OCI-LY3 (cell line): ENCODE data around the gene ACER2.

Experiments
- H2AFZ ChIP-seq: fragments of 200-600, 300-600 bp; shearing (Covaris generic); 2 replicates; pipeline ENCODE4 v1.6.0; 2014; ENCODE audit warnings: antibody characterized with exemption, low read depth, low read length
- H3K27ac ChIP-seq: fragments of 200-600, 300-600 bp; sonication (generic); 2 replicates; pipeline ENCODE4 v1.5.1; 2014; ENCODE audit warnings: mild to moderate bottlenecking, low read length, moderate library complexity, mixed read lengths
- H3K27me3 ChIP-seq: fragments of 200-600, 300-600 bp; sonication (generic); 2 replicates; pipeline ENCODE4 v1.6.1; 2014; ENCODE audit warnings: low read depth, low read length, mixed read lengths
- H3K36me3 ChIP-seq: fragments of 200-600, 300-600 bp; sonication (generic); replicated peaks from 2 replicates; pipeline ENCODE3; 2014; ENCODE audit warnings: low read depth, low read length, mixed read lengths
- H3K4me1 ChIP-seq: fragments of 300-600, 200-600 bp; sonication (generic); 2 replicates; pipeline ENCODE4 v1.6.1; 2014; ENCODE audit warnings: low read length, mixed read lengths
- H3K4me2 ChIP-seq: fragments of 200-600, 300-600 bp; sonication (generic); 2 replicates; pipeline ENCODE4 v1.6.1; 2014; ENCODE audit warnings: low read length, mixed read lengths
- H3K4me3 ChIP-seq: fragments of 300-600, 200-600 bp; sonication (generic); 2 replicates; pipeline ENCODE4 v1.5.1; 2014; ENCODE audit warnings: antibody characterized with exemption, mild to moderate bottlenecking, low read length, moderate library complexity
- H3K79me2 ChIP-seq: fragments of 300-600, 200-600 bp; shearing (Covaris generic); 2 replicates; pipeline ENCODE4 v1.6.1; 2014; ENCODE audit warnings: mild to moderate bottlenecking, low read length, mixed read lengths
- H3K9ac ChIP-seq: fragments of 300-600, 200-600 bp; shearing (Covaris generic); 2 replicates; pipeline ENCODE4 v1.6.0; 2014; ENCODE audit warnings: mild to moderate bottlenecking, low read length, moderate library complexity
- H3K9me3 ChIP-seq: fragments of 200-600, 300-600 bp; shearing (Covaris generic); 2 replicates; pipeline ENCODE4 v1.6.1; 2014; ENCODE audit warnings: low read length, mixed read lengths; ENCODE audit not compliant: insufficient read depth
- H4K20me1 ChIP-seq: fragments of 200-600, 300-600 bp; sonication (generic); 2 replicates; pipeline ENCODE4 v1.6.1; 2016; ENCODE audit warnings: low read length, mixed read lengths; ENCODE audit not compliant: insufficient read depth
- CTCF ChIP-seq: fragments of 200-600, 300-600 bp; sonication (generic); IDR thresholded peaks from 2 replicates; pipeline ENCODE4 v1.5.1; 2014; ENCODE audit warnings: antibody characterized with exemption, low read length, low read depth
- EZH2phosphoT487 ChIP-seq: fragments of 200-600 bp; shearing (Covaris generic); IDR thresholded peaks from 2 replicates; pipeline ENCODE4 v1.6.1; 2018; ENCODE audit warnings: antibody characterized with exemption, mixed run types, low read depth

ACER2 gene

GRCh38 chr9:19405771-19406170 is 3.0 kb upstream of the ACER2 start:
- Histone ChIP-seq H3K27me3 (peaks cover 12% of the 10 kb centered on the region), H3K9me3 (no peaks in the 10 kb centered on the region), H3K4me1 (0 out of 2 replicates have a peak, but pooled peaks cover 3% of the 10 kb centered on the region), H2AFZ (no peak overlapping the region), H3K79me2 (no peaks in the 10 kb centered on the region), H3K27ac (no peak overlapping the region), H3K9ac (no peak overlapping the region), H3K4me2 (no peak overlapping the region), H3K4me3 (no peak overlapping the region), H4K20me1 (no peaks in the 10 kb centered on the region), H3K36me3 (no peaks in the 10 kb centered on the region)
- TF ChIP-seq EZH2phosphoT487 (no peak), CTCF (no peak)

- Histone ChIP-seq H3K27me3 (peaks cover 12% of the 10 kb centered on the region), H3K9me3 (no peaks in the 10 kb centered on the region), H3K27ac (no peak overlapping the region), H2AFZ (peak overlapping the region; percentile 89; the same call in 1 of the 2 replicates), H3K79me2 (no peaks in the 10 kb centered on the region), H3K4me3 (peak overlapping the region; percentile 97), H3K36me3 (no peaks in the 10 kb centered on the region), H3K9ac (peak overlapping the region; percentile 70; the same call in 1 of the 2 replicates), H4K20me1 (no peaks in the 10 kb centered on the region), H3K4me1 (0 out of 2 replicates have a peak, but pooled peaks cover 3% of the 10 kb centered on the region), H3K4me2 (peak overlapping the region; percentile 100)
- no peak for TF ChIP-seq CTCF
- no peak for TF ChIP-seq EZH2phosphoT487
Observed at GRCh38 chr9:19408316-19408692, 505 bp upstream of the ACER2 start.

GRCh38 chr9:19409401-19410194 is 789 bp downstream of the ACER2 start:
- Histone ChIP-seq H3K27ac (no peak overlapping the region), H2AFZ (peak overlapping the region; percentile 89), H3K79me2 (no peaks in the 10 kb centered on the region), H3K27me3 (peaks cover 12% of the 10 kb centered on the region), H3K4me3 (peak overlapping the region; percentile 97), H3K9ac (peak overlapping the region; percentile 70), H3K4me1 (0 out of 2 replicates have a peak, but pooled peaks cover 3% of the 10 kb centered on the region), H3K9me3 (no peaks in the 10 kb centered on the region), H3K4me2 (peak overlapping the region; percentile 100), H4K20me1 (no peaks in the 10 kb centered on the region), H3K36me3 (no peaks in the 10 kb centered on the region)
- TF ChIP-seq CTCF (no peak), EZH2phosphoT487 (no peak)

GRCh38 chr9:19410195-19410503 is 1.3 kb downstream of the ACER2 start:
- no peak overlapping the region for H3K4me3 ChIP-seq

More at GRCh38 chr9:19410195-19410503, 1.3 kb downstream of the ACER2 start:
- Histone ChIP-seq H3K27me3 (peaks cover 12% of the 10 kb centered on the region), H4K20me1 (no peaks in the 10 kb centered on the region), H3K79me2 (no peaks in the 10 kb centered on the region), H2AFZ (no peak overlapping the region), H3K9ac (no peak overlapping the region), H3K36me3 (no peaks in the 10 kb centered on the region), H3K4me2 (peak overlapping the region; percentile 100), H3K27ac (no peak overlapping the region), H3K4me1 (0 out of 2 replicates have a peak, but pooled peaks cover 3% of the 10 kb centered on the region), H3K9me3 (no peaks in the 10 kb centered on the region)
- TF ChIP-seq EZH2phosphoT487 (no peak), CTCF (no peak)
